ENCODE data around the gene SLC36A4.

Gene SLC36A4

DNA sequence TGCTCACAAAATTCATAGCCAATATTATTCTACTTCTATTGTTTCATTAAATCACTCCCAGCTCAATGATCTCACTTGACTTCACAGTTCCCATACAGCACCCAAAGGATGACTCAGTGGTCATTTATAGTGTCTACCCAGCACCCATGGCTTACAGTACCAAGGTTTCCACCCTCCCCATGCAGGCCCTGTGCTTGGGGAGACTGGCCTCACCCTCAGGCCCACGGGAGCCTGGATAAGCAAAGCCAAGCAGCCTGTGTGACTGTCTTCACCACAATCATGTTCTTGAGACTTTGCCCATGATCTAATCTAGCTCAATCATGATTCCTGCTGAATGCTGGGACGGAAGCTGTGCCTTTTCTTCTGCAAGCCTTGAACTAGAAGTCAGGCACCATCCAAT is 97.6 kb downstream of the SLC36A4 start:
- H3K4me3 ChIP-seq (ENCODE audit: low read depth, low read length): no peak overlapping the region
- in situ Hi-C loops (cut with HindIII; ENCODE audit: low sequenced_read_pairs): no loop called here
- peak; percentile 32 for DNase-seq (ENCODE audit: low read depth, low spot score)
- TF ChIP-seq, protein P1, sequence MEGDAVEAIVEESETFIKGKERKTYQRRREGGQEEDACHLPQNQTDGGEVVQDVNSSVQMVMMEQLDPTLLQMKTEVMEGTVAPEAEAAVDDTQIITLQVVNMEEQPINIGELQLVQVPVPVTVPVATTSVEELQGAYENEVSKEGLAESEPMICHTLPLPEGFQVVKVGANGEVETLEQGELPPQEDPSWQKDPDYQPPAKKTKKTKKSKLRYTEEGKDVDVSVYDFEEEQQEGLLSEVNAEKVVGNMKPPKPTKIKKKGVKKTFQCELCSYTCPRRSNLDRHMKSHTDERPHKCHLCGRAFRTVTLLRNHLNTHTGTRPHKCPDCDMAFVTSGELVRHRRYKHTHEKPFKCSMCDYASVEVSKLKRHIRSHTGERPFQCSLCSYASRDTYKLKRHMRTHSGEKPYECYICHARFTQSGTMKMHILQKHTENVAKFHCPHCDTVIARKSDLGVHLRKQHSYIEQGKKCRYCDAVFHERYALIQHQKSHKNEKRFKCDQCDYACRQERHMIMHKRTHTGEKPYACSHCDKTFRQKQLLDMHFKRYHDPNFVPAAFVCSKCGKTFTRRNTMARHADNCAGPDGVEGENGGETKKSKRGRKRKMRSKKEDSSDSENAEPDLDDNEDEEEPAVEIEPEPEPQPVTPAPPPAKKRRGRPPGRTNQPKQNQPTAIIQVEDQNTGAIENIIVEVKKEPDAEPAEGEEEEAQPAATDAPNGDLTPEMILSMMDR (IDR thresholded peaks at IDR 0.05; ENCODE audit: low read depth, low read length): no peak

DNA sequence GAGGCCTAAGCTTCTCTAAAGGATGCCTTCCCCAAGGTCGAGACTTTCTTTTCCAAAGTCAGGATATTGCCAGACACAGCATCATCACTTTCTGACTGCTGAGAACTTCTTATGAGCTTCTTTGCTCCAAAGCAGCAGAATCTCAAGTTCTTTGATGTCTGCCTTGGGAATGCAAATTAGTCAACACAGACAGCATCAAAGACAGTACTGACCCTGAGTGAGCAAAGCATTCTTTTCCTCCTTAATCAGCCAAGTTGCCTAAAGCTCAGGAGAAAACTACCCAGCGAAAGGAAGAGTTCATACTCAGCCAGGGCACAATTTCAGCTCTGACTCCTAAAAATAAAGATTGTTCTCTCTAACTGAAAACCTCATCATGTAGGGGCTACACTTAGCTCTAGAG is 98.0 kb downstream of the SLC36A4 start:
- in situ Hi-C loops (cut with HindIII; ENCODE audit: low sequenced_read_pairs): no loop called here
- TF ChIP-seq, protein P1 (IDR thresholded peaks at IDR 0.05; ENCODE audit: low read depth, low read length): no peak
- peak; percentile 46 for DNase-seq (ENCODE audit: low read depth, low spot score)
- H3K4me3 ChIP-seq (ENCODE audit: low read depth, low read length): no peak overlapping the region
